GM12864 (cell line): ENCODE measurements around the gene FBXW7.

Experiments
- DNase-seq: peaks from one replicate; pipeline ENCODE4 v3.0.0-alpha.2; 2011; ENCODE audit warnings: low read depth
- H3K4me3 ChIP-seq: 2 replicates; pipeline ENCODE4 v1.5.1; 2011; ENCODE audit warnings: mild to moderate bottlenecking, low read depth, low read length, control low read depth
- TF ChIP-seq, protein P1 (sequence below): IDR thresholded peaks from 2 replicates; pipeline ENCODE4 v1.5.1; 2011; ENCODE audit warnings: low read depth, mild to moderate bottlenecking, moderate library complexity, low read length, control low read depth, inconsistent platforms; ENCODE audit errors: missing control alignments

The FBXW7 gene

DNA sequence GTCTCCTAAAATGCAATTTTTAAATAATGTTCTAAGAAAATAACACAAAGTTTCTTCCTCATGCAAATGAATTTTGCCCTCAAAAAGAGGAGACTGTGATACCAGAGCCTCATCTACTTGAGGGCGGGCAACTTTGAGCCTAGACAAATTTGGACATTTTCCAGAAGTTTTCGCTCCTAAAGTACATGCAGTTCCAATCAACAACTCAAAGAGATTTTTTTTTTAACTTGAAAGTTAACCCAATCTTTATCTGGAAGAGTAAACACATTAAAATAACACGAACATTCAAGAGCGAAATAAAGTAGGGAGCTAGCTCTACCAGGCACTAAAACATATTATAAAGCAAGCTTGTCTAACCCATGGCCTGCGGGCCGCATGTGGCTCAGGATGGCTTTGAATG is 29.4 kb upstream of the FBXW7 start:
- H3K4me3 ChIP-seq: no peak overlapping the region
- TF ChIP-seq, protein P1, sequence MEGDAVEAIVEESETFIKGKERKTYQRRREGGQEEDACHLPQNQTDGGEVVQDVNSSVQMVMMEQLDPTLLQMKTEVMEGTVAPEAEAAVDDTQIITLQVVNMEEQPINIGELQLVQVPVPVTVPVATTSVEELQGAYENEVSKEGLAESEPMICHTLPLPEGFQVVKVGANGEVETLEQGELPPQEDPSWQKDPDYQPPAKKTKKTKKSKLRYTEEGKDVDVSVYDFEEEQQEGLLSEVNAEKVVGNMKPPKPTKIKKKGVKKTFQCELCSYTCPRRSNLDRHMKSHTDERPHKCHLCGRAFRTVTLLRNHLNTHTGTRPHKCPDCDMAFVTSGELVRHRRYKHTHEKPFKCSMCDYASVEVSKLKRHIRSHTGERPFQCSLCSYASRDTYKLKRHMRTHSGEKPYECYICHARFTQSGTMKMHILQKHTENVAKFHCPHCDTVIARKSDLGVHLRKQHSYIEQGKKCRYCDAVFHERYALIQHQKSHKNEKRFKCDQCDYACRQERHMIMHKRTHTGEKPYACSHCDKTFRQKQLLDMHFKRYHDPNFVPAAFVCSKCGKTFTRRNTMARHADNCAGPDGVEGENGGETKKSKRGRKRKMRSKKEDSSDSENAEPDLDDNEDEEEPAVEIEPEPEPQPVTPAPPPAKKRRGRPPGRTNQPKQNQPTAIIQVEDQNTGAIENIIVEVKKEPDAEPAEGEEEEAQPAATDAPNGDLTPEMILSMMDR: no peak
- DNase-seq: no peak

GRCh38 chr4:152564336-152564735 is 28.4 kb upstream of the FBXW7 start:
- no peak for DNase-seq
- TF ChIP-seq, protein P1: no peak

GRCh38 chr4:152563209-152563608 is 27.3 kb upstream of the FBXW7 start:
- TF ChIP-seq, protein P1: no peak
- no peak overlapping the region for H3K4me3 ChIP-seq
- no peak for DNase-seq

More at GRCh38 chr4:152564336-152564735, 28.4 kb upstream of the FBXW7 start:
- H3K4me3 ChIP-seq: no peak overlapping the region

DNA sequence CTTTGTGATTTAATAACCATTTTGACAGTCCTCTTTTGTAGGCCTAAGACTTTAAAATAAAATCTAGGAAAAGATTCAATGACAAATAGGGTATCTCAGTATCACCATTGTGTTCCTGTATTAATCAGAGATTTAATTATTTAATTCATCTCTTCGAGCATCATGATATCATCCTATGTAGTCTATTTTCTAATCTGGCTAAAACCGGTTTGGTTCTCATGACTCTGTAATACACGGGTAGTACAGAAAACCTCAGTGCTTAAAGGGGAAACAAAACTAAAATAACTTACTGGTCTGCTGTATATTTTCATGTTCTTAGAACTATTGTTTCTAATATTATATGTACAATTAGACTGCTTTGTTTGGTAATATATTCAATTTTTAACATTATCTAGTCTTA is 23.7 kb upstream of the FBXW7 start:
- no peak for DNase-seq
- H3K4me3 ChIP-seq: no peak overlapping the region
- TF ChIP-seq, protein P1: no peak

- DNase-seq: no peak
- no peak overlapping the region for H3K4me3 ChIP-seq
- TF ChIP-seq, protein P1: no peak
Measured at GRCh38 chr4:152558396-152558795, 22.5 kb upstream of the FBXW7 start.

DNA sequence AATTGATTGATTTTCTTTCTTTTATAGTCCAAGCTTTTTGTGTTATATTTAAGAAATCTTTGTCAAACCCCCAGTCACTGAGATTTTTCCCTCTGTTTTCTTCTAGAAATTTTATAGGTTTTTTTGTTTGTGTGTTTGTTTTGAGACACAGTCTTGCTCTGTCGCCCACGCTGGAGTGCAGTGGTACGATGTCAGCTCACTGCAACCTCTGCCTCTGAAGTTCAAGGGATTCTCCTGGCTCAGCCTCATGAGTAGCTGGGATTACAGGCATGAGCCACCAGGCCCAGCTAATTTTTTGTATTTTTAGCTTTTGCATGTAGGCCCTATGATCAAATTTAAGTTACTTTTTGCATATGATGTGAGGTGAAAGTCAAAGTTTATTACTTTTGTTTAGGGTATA is 20.9 kb upstream of the FBXW7 start:
- no peak for DNase-seq
- TF ChIP-seq, protein P1: no peak
- H3K4me3 ChIP-seq: no peak overlapping the region; the same call in 1 of the 2 replicates

DNA sequence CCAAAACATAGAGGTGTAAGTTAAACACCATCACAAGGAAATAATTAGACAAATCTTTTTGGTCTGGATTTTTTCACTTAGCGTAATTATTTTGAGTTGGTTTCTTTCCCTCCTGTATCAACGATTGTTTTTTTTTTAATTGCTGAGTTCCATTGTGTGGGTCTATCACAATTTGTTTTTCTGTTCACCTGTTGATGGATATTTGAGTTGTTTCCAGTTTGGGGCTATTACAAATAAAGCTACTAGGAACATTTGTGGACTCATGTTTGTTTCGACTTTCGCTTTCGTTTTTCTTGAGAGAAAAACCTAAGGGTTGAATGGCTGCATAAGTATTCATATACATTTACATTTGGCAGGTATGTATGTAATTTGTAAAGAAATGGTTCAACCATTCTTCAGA is 20.4 kb upstream of the FBXW7 start:
- peak overlapping the region; percentile 18; the same call in 1 of the 2 replicates for H3K4me3 ChIP-seq

More for the DNA sequence above, 20.4 kb upstream of the FBXW7 start:
- no peak for DNase-seq
- TF ChIP-seq, protein P1: no peak
